ENCODE data around the gene MMP27.

The MMP27 gene

DNA sequence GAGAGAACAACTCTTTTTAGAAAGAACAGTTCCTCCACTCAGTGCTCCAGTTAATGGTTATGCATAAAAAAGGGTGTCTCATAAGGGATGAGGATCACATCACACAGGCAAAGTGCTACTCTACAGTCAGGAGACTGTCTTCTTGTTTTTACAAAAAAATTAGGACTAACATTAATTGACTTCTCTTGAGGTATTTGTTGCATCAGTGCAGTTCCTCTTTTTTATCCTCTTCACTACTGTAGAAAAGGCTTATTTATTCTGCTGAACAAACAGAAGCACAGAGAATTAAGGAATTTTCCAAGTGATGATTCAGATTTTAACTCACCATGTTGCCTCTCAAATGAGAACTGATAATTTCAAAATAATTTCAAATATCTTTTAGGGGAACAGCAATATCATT is 17.3 kb upstream of the MMP27 start:
- no peaks in the 10 kb centered on the region for H3K36me3 ChIP-seq (ENCODE audit: low read length)
- no peak overlapping the region for H3K4me3 ChIP-seq (ENCODE audit: insufficient read depth, low read length, poor library complexity, severe bottlenecking)
- no peak overlapping the region for H2AFZ ChIP-seq (ENCODE audit: low read depth, low read length, severe bottlenecking)
- H3K79me2 ChIP-seq (ENCODE audit: insufficient read depth, low read length), result no peaks in the 10 kb centered on the region
- H3K27ac ChIP-seq (ENCODE audit: low read depth, low read length), result no peak overlapping the region
- no peaks in the 10 kb centered on the region for H3K9me3 ChIP-seq (ENCODE audit: insufficient read depth, low read length)
- TF ChIP-seq EZH2phosphoT487 (conservative IDR thresholded peaks at IDR 0.05; ENCODE audit: low read length), result no peak
- TF ChIP-seq CTCF (IDR thresholded peaks at IDR 0.05; ENCODE audit: insufficient read depth, low read length, poor library complexity, severe bottlenecking), result no peak
- H3K4me2 ChIP-seq (ENCODE audit: low read depth, low read length, poor library complexity, severe bottlenecking), result no peak overlapping the region
- H3K9me2 ChIP-seq (replicated peaks; ENCODE audit: insufficient read depth, low read length), result no peaks in the 10 kb centered on the region
- H3K27me3 ChIP-seq (ENCODE audit: low read length), result no peaks in the 10 kb centered on the region
- H3K9ac ChIP-seq (ENCODE audit: low read length), result no peak overlapping the region
- H3F3A ChIP-seq (ENCODE audit: insufficient read depth), result no peaks in the 10 kb centered on the region
- H4K20me1 ChIP-seq (ENCODE audit: low read depth, low read length), result no peaks in the 10 kb centered on the region

DNA sequence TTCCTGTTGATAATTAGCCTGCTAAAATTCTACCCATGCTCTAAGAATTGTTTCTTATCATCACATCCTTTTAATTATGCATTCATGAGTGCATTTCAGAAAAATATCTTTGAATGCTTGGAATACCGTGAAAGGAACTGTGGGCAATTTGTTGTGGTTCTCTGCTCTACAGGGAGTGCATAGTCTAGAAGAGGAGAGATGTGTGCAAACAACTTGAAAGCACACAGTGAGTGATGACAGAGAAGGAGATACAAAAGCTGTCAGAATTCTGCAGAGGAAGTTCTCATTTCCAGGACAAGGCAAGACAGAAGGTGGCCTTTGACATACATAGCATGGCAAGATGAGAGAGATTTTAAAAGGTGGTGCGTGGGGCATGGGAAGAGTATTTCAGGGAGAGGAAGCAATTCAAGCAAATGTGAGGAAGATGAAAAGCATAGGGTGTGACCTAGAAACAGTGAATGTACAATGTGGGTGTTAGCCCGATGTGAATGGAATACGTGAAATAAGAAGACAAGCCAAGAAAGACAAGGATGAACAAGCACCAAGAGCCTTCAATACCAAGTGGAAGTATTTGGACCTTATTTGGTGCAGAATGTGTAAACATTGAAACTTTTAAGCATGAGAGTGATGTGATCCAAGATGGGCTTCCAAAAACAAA is 14.2 kb upstream of the MMP27 start:
- no peaks in the 10 kb centered on the region for H3K9me2 ChIP-seq (replicated peaks; ENCODE audit: insufficient read depth, low read length)
- H3K4me2 ChIP-seq (ENCODE audit: low read depth, low read length, poor library complexity, severe bottlenecking), result no peak overlapping the region
- TF ChIP-seq EZH2phosphoT487 (conservative IDR thresholded peaks at IDR 0.05; ENCODE audit: low read length), result no peak
- no peak for TF ChIP-seq CTCF (IDR thresholded peaks at IDR 0.05; ENCODE audit: insufficient read depth, low read length, poor library complexity, severe bottlenecking)
- H3K4me3 ChIP-seq (ENCODE audit: insufficient read depth, low read length, poor library complexity, severe bottlenecking), result no peak overlapping the region
- no peaks in the 10 kb centered on the region for H4K20me1 ChIP-seq (ENCODE audit: low read depth, low read length)
- no peaks in the 10 kb centered on the region for H3K79me2 ChIP-seq (ENCODE audit: insufficient read depth, low read length)
- H3F3A ChIP-seq (ENCODE audit: insufficient read depth), result no peaks in the 10 kb centered on the region
- H3K36me3 ChIP-seq (ENCODE audit: low read length), result no peaks in the 10 kb centered on the region
- no peak overlapping the region for H3K27ac ChIP-seq (ENCODE audit: low read depth, low read length)
- no peak overlapping the region for H2AFZ ChIP-seq (ENCODE audit: low read depth, low read length, severe bottlenecking)
- H3K27me3 ChIP-seq (ENCODE audit: low read length), result no peaks in the 10 kb centered on the region
- H3K9ac ChIP-seq (ENCODE audit: low read length), result no peak overlapping the region
- no peaks in the 10 kb centered on the region for H3K9me3 ChIP-seq (ENCODE audit: insufficient read depth, low read length)

GRCh38 chr11:102717280-102717679 is 11.7 kb upstream of the MMP27 start:
- TF ChIP-seq CTCF (IDR thresholded peaks at IDR 0.05; ENCODE audit: insufficient read depth, low read length, poor library complexity, severe bottlenecking) (no peak), EZH2phosphoT487 (conservative IDR thresholded peaks at IDR 0.05; ENCODE audit: low read length) (no peak)
- H3F3A ChIP-seq (ENCODE audit: insufficient read depth), result no peaks in the 10 kb centered on the region
- no peak overlapping the region for H3K9ac ChIP-seq (ENCODE audit: low read length)
- no peak overlapping the region for H3K4me3 ChIP-seq (ENCODE audit: insufficient read depth, low read length, poor library complexity, severe bottlenecking)
- no peaks in the 10 kb centered on the region for H3K27me3 ChIP-seq (ENCODE audit: low read length)
- no peak overlapping the region for H3K27ac ChIP-seq (ENCODE audit: low read depth, low read length)
- H3K36me3 ChIP-seq (ENCODE audit: low read length), result no peaks in the 10 kb centered on the region
- no peaks in the 10 kb centered on the region for H3K79me2 ChIP-seq (ENCODE audit: insufficient read depth, low read length)
- no peaks in the 10 kb centered on the region for H3K9me2 ChIP-seq (replicated peaks; ENCODE audit: insufficient read depth, low read length)
- H3K9me3 ChIP-seq (ENCODE audit: insufficient read depth, low read length), result no peaks in the 10 kb centered on the region
- H4K20me1 ChIP-seq (ENCODE audit: low read depth, low read length), result no peaks in the 10 kb centered on the region
- no peak overlapping the region for H2AFZ ChIP-seq (ENCODE audit: low read depth, low read length, severe bottlenecking)
- H3K4me2 ChIP-seq (ENCODE audit: low read depth, low read length, poor library complexity, severe bottlenecking), result no peak overlapping the region

Data from SU-DHL-6 (cell line).